Colon (tissue), 2 donors: Measurements from ENCODE around the gene SLC9A3.
"Not testable (repeated sequence)": the region's sequence is repeated elsewhere in the genome, so short reads cannot be mapped to it uniquely, and the experiment has no call there.

Source experiments
- FAIRE-seq: peaks from 2 replicates; lab custom pipeline; 2012; peaks lifted over from hg19 to GRCh38; lab: Jason Lieb, UNC
- donor health status: control.
- donor health status: control.

SLC9A3 gene

GRCh38 chr5:524234-524972 lies at the start of gene SLC9A3:
Gene SLC9A3 (minus strand): TSS chr5:524449.
- FAIRE-seq: no peak

DNA sequence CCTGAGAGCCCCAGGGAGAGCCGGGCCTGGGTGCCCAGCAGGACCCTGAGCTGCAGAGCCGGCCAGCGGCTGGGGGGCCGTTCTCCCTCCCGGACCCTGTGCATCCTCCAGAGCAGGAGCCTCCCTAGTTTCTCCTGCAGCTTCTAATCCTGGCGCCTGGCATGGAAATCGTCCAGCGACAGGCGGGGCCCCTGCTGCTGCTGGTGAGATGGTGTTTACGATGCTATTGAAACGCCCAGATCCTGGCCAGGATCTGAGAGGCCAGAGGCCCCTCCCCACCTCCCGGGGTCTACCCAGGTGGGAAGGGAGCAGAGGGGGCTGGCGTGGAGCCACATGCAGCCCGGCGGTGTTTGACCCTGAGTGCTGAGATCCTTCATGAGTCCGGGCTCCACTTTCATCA lies 49.7 kb upstream of the SLC9A3 start:
- FAIRE-seq: no peak

GRCh38 chr5:573206-573605 lies 49.0 kb upstream of the SLC9A3 start:
- no peak for FAIRE-seq

- FAIRE-seq: no peak
Observed at GRCh38 chr5:572398-573019, 48.3 kb upstream of the SLC9A3 start.

DNA sequence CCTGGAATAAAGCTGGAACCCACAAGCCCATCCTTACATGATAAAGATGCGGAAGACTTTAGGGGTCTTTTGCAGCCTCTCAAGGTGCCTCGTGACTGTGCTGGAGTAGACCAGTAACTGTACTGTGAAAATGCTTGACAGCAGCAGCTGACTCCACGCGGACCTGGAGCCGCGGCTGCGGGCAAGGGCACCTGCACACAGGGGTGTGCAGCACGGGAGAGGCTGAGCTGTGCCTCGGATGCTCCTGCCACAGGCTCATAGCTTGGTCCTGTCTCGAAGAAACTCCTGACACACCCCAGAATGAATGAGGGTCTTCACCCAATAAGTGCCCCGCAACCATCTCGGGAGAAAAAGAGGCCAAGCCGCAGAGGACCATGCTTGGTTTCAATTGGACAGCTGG lies 47.5 kb upstream of the SLC9A3 start:
- FAIRE-seq: no peak

DNA sequence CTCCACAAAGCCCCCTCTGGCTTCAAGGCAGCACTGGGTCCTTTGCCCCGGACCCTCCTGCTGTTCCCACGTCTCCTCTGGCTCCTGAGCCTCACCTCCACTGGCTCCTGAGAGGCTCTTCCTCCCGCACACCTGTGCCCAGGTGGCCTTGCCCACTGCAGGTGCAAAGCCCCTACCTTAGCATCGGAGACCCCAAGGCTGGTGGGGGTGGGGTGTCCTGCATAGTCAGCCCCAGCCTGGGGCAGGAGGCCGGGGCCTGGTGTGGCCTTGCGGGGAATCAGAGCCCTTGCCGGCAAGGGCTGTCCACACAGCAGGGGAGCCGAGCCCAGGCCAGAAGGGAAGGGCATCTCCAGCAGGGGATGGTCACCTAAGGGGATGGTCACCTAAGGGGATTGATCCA lies 46.6 kb upstream of the SLC9A3 start:
- no peak for FAIRE-seq

DNA sequence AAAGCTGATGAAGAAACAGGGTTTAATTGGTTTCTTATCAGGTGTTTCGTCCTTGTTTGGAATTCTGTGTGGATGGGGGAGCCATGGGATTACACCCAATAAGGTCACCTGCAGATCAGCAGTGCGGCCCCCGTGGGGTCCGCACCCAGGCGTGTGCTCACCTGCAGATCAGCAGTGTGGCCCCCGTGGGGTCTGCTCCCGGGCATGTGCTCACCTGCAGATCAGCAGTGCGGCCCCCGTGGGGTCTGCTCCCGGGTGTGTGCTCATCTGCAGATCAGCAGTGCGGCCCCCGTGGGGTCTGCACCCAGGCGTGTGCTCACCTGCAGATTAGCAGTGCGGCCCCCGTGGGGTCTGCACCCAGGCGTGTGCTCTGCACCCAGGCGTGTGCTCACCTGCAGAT lies 46.2 kb upstream of the SLC9A3 start:
- FAIRE-seq: no peak

DNA sequence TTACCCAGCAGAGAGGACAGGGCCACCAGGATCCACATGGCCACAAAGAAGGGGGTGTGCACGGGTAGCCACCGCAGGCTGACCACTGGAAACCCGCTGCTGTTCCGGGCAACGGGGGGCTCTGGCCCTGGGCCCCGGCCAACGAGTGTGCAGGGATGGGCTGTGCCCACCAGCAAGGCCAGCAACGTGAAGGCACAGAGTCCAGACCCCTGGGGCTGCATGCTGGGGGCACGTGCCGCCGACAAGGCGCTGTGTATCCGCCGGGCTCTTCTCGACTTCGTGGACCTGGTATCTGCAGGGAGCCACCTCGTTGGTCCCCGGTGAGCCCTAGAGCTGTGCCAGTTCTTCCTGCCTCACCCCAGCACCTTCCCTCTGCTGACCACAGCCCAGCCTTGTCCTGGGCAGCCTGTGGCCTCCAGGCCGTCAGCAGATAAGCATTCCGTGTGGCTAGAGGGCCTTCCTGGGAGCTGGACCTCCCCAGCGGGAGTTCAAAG lies 45.7 kb upstream of the SLC9A3 start:
- FAIRE-seq: no peak

DNA sequence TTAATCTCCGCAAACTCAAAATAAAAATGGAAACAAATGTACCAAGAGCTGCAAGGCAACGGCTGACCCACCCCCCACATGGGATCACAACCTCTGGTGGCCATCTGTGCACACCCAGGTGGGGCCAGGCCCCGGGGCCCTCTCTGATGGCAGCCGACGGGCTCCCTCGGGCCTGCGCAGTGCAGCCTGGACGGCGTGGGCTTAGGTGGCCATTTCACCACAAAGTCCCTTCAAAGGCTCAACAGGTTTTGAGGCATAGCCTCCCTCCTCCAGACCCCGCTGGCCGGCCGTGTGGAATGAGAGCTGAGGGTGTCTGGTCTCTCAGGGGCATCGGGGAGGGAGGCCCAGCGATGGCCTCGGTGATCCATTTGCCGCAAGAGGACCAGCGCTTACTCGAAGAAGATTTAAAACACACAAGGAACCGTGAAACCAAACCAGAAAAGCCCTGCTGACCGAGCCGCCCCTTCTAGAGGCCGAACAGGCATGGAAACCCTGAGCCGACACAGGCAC lies 45.2 kb upstream of the SLC9A3 start:
- no peak for FAIRE-seq

DNA sequence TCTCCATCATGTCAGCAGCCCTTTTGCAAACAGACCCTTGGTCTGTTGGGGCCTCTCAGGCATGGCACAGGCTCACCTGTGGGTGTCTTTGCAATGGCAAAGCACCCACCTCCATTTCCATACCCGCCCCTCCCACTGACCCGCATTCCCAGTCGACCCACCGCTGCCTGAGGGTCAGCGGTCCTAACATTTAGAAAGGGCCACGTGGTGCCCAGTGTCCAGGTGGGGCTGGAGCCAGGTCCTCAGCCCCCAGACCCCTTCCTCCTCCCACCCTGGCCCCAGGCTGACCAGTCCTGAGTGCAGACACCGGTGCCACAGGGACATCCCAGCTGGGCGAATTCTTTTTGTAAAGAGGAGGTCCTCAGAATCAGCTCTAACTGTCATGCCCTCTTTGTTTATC lies 44.6 kb upstream of the SLC9A3 start:
- no peak for FAIRE-seq

DNA sequence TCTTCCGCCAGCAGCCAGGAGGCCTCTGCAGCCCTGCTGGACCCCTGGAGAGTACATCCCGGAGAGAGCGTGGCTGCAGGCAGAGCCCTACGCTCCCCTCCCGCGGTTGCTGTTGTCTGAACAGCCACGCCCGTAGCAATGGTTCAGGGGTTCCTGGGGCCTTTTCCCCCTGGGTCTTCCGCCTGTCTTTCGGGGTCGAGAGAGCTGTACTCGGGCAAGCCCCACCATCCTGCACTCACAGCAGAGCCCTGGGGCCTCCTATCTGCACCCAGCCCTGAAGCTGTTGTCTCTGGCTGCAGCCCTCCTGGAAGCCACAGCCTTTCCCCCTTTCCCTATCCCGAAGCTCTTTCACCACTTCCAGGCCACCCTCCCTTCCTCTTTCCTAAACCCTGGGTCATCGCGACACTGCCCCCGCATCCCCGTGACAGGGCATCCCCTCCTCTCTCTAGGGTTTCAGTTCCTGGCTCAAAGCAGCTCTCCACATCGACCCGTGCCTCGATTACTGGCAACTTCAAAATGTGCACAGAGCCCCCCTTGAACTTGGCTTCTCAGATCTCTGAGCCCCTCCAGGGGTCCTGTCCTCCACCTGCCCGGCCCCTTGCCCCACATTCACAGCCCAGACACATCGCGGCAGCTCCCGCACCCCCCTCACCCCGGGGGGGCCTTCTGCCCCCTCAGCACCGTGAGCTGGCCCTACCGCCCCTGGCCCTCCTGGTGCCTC lies 44.0 kb upstream of the SLC9A3 start:
- no peak for FAIRE-seq

DNA sequence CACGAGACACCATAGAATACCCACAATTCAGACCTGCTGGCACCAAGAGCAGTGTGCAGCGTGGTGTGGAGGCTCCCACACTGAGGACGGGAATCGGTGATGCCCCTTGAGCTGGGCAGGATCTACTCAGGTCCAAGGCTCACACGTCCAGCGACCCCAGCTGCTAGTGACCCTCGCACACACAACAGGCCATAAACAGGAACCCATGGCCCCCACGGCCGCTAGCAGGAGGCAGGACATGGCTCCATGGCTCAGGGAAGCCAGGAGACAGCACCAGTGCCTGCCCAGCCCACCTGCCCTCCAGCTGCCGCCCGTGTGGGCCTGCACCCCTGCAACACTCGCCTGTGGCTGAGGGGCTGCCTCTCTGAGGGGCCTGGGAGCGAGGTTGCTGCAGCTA lies 43.4 kb upstream of the SLC9A3 start:
- FAIRE-seq: no peak

- FAIRE-seq: no peak
Observed at GRCh38 chr5:566636-567309, 42.5 kb upstream of the SLC9A3 start.

DNA sequence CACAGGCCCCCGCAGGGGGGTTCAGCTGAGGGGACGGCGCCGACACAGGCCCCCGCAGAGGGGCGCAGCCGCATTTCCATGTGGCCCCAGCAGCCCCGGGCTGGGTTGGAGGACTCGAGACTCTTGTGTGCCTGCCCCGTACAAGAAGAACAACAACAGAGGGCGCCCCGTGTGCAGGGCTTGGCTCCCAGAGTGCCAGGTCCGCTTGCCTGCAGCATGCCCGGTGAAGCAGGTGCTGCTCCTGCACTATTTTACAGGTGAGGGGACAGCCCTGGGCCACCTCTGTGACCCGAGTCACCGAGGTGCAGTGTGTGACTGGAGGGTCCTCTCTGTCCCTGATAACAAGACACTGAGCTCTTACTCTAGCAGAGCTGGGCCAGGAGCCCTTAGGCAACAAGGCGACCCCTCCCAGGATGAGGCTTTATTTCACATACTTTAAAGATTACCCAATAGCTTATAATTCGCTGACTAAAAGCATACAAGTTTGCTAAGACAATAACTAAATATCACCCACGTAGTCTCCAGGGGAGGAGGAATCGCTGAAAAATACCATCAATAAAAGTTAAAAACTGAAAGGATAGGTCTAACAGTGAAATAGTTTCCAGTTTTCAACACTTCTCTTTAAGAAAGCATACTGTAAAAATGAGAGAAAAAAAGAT lies 41.7 kb upstream of the SLC9A3 start:
- no peak for FAIRE-seq

DNA sequence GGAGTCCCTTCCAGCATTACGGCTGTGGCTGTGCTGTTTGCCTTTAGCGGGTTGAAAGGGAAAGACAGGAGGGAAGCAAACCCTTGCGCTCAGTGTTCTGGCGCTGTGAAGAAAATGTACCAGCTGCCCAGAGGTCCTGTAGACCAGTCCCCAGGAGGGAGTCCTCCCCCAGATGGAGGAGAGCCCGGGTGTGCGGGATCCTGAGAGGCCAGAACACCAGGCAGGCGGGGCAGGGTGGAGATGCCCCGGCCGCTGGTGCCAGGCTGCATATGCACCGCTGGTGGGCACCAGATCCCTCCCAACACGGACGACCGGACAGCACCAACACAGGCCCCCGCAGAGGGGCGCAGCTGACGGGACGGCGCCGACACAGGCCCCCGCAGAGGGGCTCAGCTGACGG lies 37.2 kb upstream of the SLC9A3 start:
- no peak for FAIRE-seq

DNA sequence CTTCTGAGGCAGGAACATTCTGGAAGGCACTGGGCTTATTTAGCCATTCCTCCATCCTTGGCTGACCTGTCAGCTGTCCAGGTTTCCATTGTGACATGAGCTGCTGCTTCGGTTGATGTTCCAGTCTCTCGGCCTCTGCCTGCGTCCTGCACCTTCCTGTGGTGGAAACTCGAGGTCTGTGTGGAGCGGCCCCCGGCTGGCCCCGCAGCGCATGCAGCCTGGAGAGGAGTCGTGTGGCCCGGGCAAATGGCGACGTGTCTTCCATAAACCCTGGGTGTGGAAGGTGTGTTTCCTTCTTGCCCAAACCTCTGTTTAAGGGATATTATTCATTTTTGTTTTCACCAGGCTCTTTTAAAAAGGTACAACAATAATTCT lies 36.5 kb upstream of the SLC9A3 start:
- FAIRE-seq: no peak

GRCh38 chr5:558871-559503 lies 34.7 kb upstream of the SLC9A3 start:
- no peak for FAIRE-seq

- FAIRE-seq: no peak
Observed at GRCh38 chr5:558326-558725, 34.1 kb upstream of the SLC9A3 start.

- FAIRE-seq: not testable (repeated sequence)
Observed at GRCh38 chr5:557917-558316, 33.7 kb upstream of the SLC9A3 start.

- no peak for FAIRE-seq
Observed at GRCh38 chr5:556909-557441, 32.7 kb upstream of the SLC9A3 start.

DNA sequence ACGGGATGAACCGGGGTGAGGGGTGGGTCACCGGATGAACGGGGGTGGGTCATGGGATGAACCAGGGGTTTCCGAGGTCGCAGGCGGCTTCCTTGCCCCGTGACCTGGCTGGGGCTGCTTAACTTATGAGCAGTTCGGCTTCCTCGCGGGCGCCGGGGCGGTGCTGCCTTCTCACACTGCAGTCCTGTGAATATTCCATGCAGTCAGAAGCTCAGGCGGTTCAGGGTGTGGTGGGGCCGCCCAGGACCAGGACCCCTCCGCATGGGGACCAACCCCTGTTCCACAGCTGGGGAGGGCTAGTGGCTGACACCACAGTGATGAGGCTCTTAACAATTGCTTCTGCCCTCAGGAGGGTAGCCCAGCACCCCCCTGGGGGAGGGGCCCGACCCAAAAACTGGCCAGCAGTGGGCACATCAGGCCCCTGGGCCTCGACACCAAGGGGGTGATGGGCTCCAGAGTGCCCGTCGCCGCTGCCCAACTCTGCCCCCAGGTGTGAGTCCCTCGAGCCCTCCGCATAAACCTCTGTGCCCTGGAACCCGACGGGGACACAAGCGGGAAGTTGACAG lies 30.9 kb upstream of the SLC9A3 start:
- FAIRE-seq: no peak
